AG09319 (cell line): ENCODE measurements around the gene LRIG3.

Experiments
- DNase-seq: peaks from one replicate; pipeline ENCODE4 v3.0.0-alpha.2; 2010; ENCODE audit warnings: low read depth; ENCODE audit errors: extremely low read depth
- CTCF ChIP-seq: IDR thresholded peaks from 2 replicates; pipeline ENCODE4 v1.5.1; 2011; ENCODE audit warnings: low read depth, mild to moderate bottlenecking, inconsistent platforms, low read length, moderate library complexity

The LRIG3 gene

GRCh38 chr12:58888131-58888783 lies 32.0 kb downstream of the LRIG3 start:
- TF ChIP-seq CTCF, result no peak
- DNase-seq, result peak; percentile 93

GRCh38 chr12:58887068-58887467 lies 33.2 kb downstream of the LRIG3 start:
- no peak for DNase-seq
- TF ChIP-seq CTCF, result no peak

- DNase-seq, result no peak
- no peak for TF ChIP-seq CTCF
These were observed 33.8 kb downstream of the LRIG3 start for GRCh38 chr12:58886474-58886873.

GRCh38 chr12:58884916-58885315 lies 35.4 kb downstream of the LRIG3 start:
- no peak for DNase-seq
- TF ChIP-seq CTCF, result no peak

- TF ChIP-seq CTCF, result no peak
- no peak for DNase-seq
These were observed 36.5 kb downstream of the LRIG3 start for GRCh38 chr12:58883576-58884334.

GRCh38 chr12:58882826-58883225 lies 37.5 kb downstream of the LRIG3 start:
- TF ChIP-seq CTCF, result no peak
- DNase-seq, result no peak

- no peak for TF ChIP-seq CTCF
- DNase-seq, result no peak
These were observed 38.5 kb downstream of the LRIG3 start for GRCh38 chr12:58881816-58882215.
